Measurements from ENCODE around the gene SEBOX. TPM values are rescaled to one million over a fixed set of nuclear protein-coding genes. Genes with fewer than 3 reads are reported as not detected.

The SEBOX gene
- total and polyA plus RNA-seq, 4 experiments from 2014 or later = not detected

DNA sequence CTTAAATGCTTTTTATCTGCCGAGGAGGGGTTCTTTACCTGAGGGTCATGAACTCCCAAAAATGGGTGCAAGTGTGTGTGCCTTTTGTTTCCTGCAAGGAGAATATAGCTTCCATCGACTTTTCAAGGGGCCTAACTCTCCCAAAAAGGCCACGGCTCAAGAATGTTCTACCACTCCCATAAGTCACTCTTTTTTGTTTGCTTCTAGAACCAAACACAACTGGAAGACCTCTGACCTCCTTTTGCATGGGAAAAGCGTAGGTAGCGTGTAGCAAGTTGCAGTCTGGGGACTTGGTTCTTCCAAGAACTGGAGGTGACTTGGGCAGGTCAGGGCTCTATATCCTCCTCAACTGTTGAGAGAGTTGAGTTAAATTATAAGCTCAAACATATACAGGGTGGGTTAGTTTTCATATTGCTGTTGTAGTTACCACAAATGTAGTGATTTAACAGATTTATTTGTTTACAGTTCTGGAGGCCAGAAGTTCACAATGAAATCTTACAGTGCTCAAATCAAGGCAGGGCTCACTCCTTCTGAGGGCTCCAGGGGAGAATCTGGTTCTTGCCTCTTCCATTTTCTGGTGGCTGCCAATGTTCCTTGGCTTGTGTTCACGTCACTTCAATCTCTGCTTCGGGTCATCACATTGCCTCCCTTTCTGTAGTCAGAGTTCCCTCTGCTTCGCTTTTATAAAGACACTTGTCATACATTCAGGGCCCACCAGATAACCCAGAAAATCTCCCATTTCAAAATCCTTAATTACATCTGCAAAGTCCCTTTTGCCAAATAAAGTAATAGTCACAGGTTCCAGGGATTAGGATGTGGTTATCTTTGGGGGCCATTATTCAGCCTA, 44.6 kb downstream of the SEBOX start:
- DNase-seq = no peak
- Histone ChIP-seq H3K36me3 (ENCODE audit: insufficient read depth, low read length) (no peaks in the 10 kb centered on the region), H3K4me3 (ENCODE audit: low read length in 2 of 2) (no peak overlapping the region), H3K4me1 (ENCODE audit: insufficient read depth, low read length) (peaks cover 19% of the 10 kb centered on the region), H3K27ac (ENCODE audit: low read depth, low read length) (no peak overlapping the region), H3K27me3 (ENCODE audit: insufficient read depth, low read length) (no peaks in the 10 kb centered on the region), H3K9me3 (ENCODE audit: control insufficient read depth in 1 of 2, low read length in 2 of 2) (no peaks in the 10 kb centered on the region)
- intact Hi-C loops (cut with micrococcal nuclease) = no loop called here
- Mint-ChIP-seq H3K27me3 (no peaks in the 10 kb centered on the region), H3K4me3 (peak overlapping the region; percentile 87 to 95 (median 91)), H3K9me3 (no peaks in the 10 kb centered on the region), H3K36me3 (no peaks in the 10 kb centered on the region), H3K27ac (peak overlapping the region in 4 of 7 donors; percentile 31 to 85 (median 61)), H3K4me1 (peaks cover 15 to 32% (median 21%) of the 10 kb centered on the region in 4 donors)
- CTCF ChIA-PET (ENCODE audit: partially characterized antibody) = interaction anchor here (0.8 to 1.3 kb wide), 4 partner anchors 15 to 515 kb away, joined by 3 to 6 read pairs (median 3); partner anchors contain the start of genes IFT20 and TNFAIP1
- POLR2A ChIA-PET (ENCODE audit: partially characterized antibody) = interaction anchor here (0.5 to 4.7 kb wide), 4 partner anchors 15 to 51 kb away, joined by 3 to 39 read pairs (median 6); partner anchors contain the start of genes IFT20, POLDIP2, SARM1 and TNFAIP1

DNA sequence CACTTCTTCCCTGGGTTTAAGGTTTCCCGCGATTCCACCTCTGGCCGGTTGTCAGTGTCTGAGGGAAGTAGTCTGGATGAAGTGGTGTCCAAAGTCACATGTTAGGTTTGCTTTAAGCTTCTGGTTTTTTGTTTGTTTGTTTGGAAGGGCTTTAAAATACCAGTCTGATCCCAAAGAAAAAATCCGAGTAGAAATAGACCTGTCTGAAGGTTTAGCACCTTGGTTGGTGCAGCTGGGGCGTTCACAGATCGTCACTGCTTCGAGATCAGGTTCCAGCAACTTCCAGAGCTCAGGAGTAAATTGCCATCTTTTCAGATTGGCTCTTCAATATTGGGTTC, 45.4 kb downstream of the SEBOX start:
- H3K27ac ChIP-seq (ENCODE audit: low read depth, low read length) = peak overlapping the region; percentile 45

GRCh38 chr17:28318759-28319597, 46.0 kb downstream of the SEBOX start, which contains the start of gene TMEM97:
Gene TMEM97, plus strand, starts transcription at chr17:28319200. Its CDS starts 40 bp downstream, at chr17:28319240.
- Histone ChIP-seq H3K9me3 (ENCODE audit: control insufficient read depth in 1 of 2, low read length in 2 of 2) (no peaks in the 10 kb centered on the region), H3K27ac (ENCODE audit: low read depth, low read length) (peak within 1 kb of the TSS; percentile 45), H3K27me3 (ENCODE audit: insufficient read depth, low read length) (no peaks in the 10 kb centered on the region), H3K36me3 (ENCODE audit: insufficient read depth, low read length) (no peaks in the 10 kb centered on the region), H3K4me1 (ENCODE audit: insufficient read depth, low read length) (peaks cover 19% of the 10 kb centered on the region), H3K4me3 (ENCODE audit: low read length in 2 of 2) (peak within 1 kb of the TSS; percentile 58 to 69)
- POLR2A ChIA-PET (ENCODE audit: partially characterized antibody) = interaction anchor here (0.6 to 4.7 kb wide), 8 partner anchors 10 to 281 kb away, joined by 3 to 39 read pairs (median 4); partner anchors contain the start of genes IFT20, POLDIP2, SARM1 and TNFAIP1
- DNase-seq = peak; percentile 93 to 96 (median 95)
- H3K4me3 Mint-ChIP-seq = peak within 1 kb of the TSS; percentile 87 to 95 (median 91)
- H3K36me3 Mint-ChIP-seq = no peaks in the 10 kb centered on the region
- peak within 1 kb of the TSS; percentile 69 to 90 (median 86) for H3K27ac Mint-ChIP-seq
- no peaks in the 10 kb centered on the region for H3K27me3 Mint-ChIP-seq
- CTCF ChIA-PET (ENCODE audit: partially characterized antibody) = interaction anchor here (0.8 to 2.1 kb wide), 6 partner anchors 12 to 68 kb away, joined by 3 to 9 read pairs (median 5); partner anchors contain the start of genes IFT20 and TNFAIP1
- peaks cover 15 to 32% (median 21%) of the 10 kb centered on the region in 4 donors for H3K4me1 Mint-ChIP-seq
- no peaks in the 10 kb centered on the region for H3K9me3 Mint-ChIP-seq
- intact Hi-C loops (cut with micrococcal nuclease) = loop anchor here (1.0 kb wide), 4 partner anchors 16 to 278 kb away; partner anchors contain the start of genes IFT20, POLDIP2, SARM1 and TNFAIP1

More for the DNA sequence above, 45.4 kb downstream of the SEBOX start:
- intact Hi-C loops (cut with micrococcal nuclease) = loop anchor here (1.0 kb wide), 4 partner anchors 16 to 278 kb away; partner anchors contain the start of genes IFT20, POLDIP2, SARM1 and TNFAIP1
- Histone ChIP-seq H3K4me1 (ENCODE audit: insufficient read depth, low read length) (peaks cover 19% of the 10 kb centered on the region), H3K36me3 (ENCODE audit: insufficient read depth, low read length) (no peaks in the 10 kb centered on the region), H3K4me3 (ENCODE audit: low read length in 2 of 2) (peak overlapping the region; percentile 58 to 69), H3K27me3 (ENCODE audit: insufficient read depth, low read length) (no peaks in the 10 kb centered on the region), H3K9me3 (ENCODE audit: control insufficient read depth in 1 of 2, low read length in 2 of 2) (no peaks in the 10 kb centered on the region)
- ChIA-PET POLR2A (ENCODE audit: partially characterized antibody) (interaction anchor here (0.5 to 4.7 kb wide), 6 partner anchors 9 to 68 kb away, joined by 3 to 39 read pairs (median 4); partner anchors contain the start of genes IFT20, POLDIP2, SARM1 and TNFAIP1), CTCF (ENCODE audit: partially characterized antibody) (interaction anchor here (0.8 to 1.3 kb wide), 4 partner anchors 16 to 514 kb away, joined by 3 to 6 read pairs (median 3); partner anchors contain the start of genes IFT20 and TNFAIP1)
- H3K36me3 Mint-ChIP-seq = no peaks in the 10 kb centered on the region
- H3K4me3 Mint-ChIP-seq = peak overlapping the region; percentile 87 to 95 (median 91)
- DNase-seq = no peak
- peak overlapping the region in 6 of 7 donors; percentile 69 to 89 (median 86) for H3K27ac Mint-ChIP-seq
- no peaks in the 10 kb centered on the region for H3K27me3 Mint-ChIP-seq
- H3K9me3 Mint-ChIP-seq = no peaks in the 10 kb centered on the region
- peaks cover 15 to 32% (median 21%) of the 10 kb centered on the region in 4 donors for H3K4me1 Mint-ChIP-seq

DNA sequence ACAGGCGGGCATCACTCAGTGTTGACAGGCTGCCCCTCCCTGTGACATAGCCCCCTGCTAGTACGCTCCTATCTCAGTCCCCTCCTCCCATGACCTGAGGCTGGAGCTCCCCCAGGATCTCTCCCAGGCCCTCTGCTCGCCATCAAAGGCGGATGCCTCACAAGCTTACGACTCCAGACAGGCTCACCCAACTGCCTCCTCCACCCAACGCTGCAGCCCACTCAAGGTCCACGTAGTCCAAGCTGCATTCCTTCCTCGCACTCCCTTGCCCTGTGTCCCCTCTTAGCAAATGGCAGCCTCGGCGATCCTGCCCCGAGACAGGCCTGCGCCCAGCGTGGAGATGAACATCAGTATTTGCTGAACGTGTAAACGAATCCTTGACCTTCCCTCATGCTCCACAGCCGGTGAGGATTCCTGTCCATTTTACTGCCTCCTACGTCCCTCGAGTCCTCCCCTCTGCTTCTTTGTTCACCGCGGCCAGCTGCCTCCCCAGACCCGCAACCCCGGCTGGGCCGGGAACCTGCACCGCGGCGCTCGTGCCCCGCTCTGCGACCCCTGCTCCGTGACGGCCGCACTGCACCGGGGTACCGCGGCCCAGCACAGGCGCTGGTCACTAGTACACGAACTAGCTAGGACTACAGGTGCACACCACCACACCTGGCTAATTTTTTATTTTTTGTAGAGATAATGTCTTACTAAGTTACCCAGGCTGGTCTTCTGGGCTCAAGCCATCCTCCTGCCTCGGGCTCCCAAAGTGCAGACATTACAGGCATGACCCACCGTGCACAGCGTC, 46.8 kb downstream of the SEBOX start:
- ChIA-PET POLR2A (ENCODE audit: partially characterized antibody) (interaction anchor here (0.6 to 4.7 kb wide), 6 partner anchors 11 to 281 kb away, joined by 3 to 39 read pairs (median 4); partner anchors contain the start of genes IFT20, POLDIP2 and TNFAIP1), CTCF (ENCODE audit: partially characterized antibody) (interaction anchor here (1.0 to 2.1 kb wide), 5 partner anchors 9 to 67 kb away, joined by 3 to 9 read pairs (median 4); partner anchors contain the start of genes IFT20 and TNFAIP1)
- H3K27me3 ChIP-seq (ENCODE audit: insufficient read depth, low read length) = no peaks in the 10 kb centered on the region
- no peaks in the 10 kb centered on the region for H3K36me3 ChIP-seq (ENCODE audit: insufficient read depth, low read length)
- Mint-ChIP-seq H3K9me3 (no peaks in the 10 kb centered on the region), H3K36me3 (no peaks in the 10 kb centered on the region), H3K27me3 (no peaks in the 10 kb centered on the region), H3K4me1 (peaks cover 15 to 32% (median 21%) of the 10 kb centered on the region in 4 donors), H3K4me3 (peak overlapping the region; percentile 87 to 95 (median 91)), H3K27ac (peak overlapping the region in 6 of 7 donors; percentile 69 to 90 (median 86))
- H3K4me3 ChIP-seq (ENCODE audit: low read length in 2 of 2) = peak overlapping the region; percentile 58 to 69
- intact Hi-C loops (cut with micrococcal nuclease) = no loop called here
- H3K9me3 ChIP-seq (ENCODE audit: control insufficient read depth in 1 of 2, low read length in 2 of 2) = no peaks in the 10 kb centered on the region
- H3K27ac ChIP-seq (ENCODE audit: low read depth, low read length) = no peak overlapping the region
- peaks cover 19% of the 10 kb centered on the region for H3K4me1 ChIP-seq (ENCODE audit: insufficient read depth, low read length)
- DNase-seq = no peak

GRCh38 chr17:28317099-28317965, 47.7 kb downstream of the SEBOX start:
- peak overlapping the region; percentile 57 to 95 (median 91) for H3K4me3 Mint-ChIP-seq
- no peaks in the 10 kb centered on the region for H3K36me3 Mint-ChIP-seq
- no peaks in the 10 kb centered on the region for H3K27me3 Mint-ChIP-seq
- Histone ChIP-seq H3K36me3 (ENCODE audit: insufficient read depth, low read length) (no peaks in the 10 kb centered on the region), H3K9me3 (ENCODE audit: control insufficient read depth in 1 of 2, low read length in 2 of 2) (no peaks in the 10 kb centered on the region), H3K27ac (ENCODE audit: low read depth, low read length) (no peak overlapping the region), H3K4me1 (ENCODE audit: insufficient read depth, low read length) (peaks cover 19% of the 10 kb centered on the region), H3K27me3 (ENCODE audit: insufficient read depth, low read length) (no peaks in the 10 kb centered on the region), H3K4me3 (ENCODE audit: low read length in 2 of 2) (no peak overlapping the region)
- ChIA-PET CTCF (ENCODE audit: partially characterized antibody) (interaction anchor here (1.0 to 2.1 kb wide), 5 partner anchors 8 to 66 kb away, joined by 3 to 9 read pairs (median 4); partner anchors contain the start of genes IFT20 and TNFAIP1), POLR2A (ENCODE audit: partially characterized antibody) (interaction anchor here (4.7 kb wide), 1 partner anchor 18 kb away, joined by 39 read pairs; the partner anchor contains the start of genes IFT20 and TNFAIP1)
- H3K27ac Mint-ChIP-seq = peak overlapping the region in 2 of 7 donors; percentile 2 to 58
- peaks cover 15 to 32% (median 21%) of the 10 kb centered on the region in 4 donors for H3K4me1 Mint-ChIP-seq
- intact Hi-C loops (cut with micrococcal nuclease) = no loop called here
- no peaks in the 10 kb centered on the region for H3K9me3 Mint-ChIP-seq
- no peak for DNase-seq
